ENCODE results near the gene MNT.

- peak; percentile 93 to 97 (median 97) for TF ChIP-seq POLR2AphosphoS5 (IDR thresholded peaks at IDR 0.05)
- TF ChIP-seq CTCF (IDR thresholded peaks at IDR 0.05) = peak in 1 of 5 experiments; percentile 26
- TF ChIP-seq EP300 (IDR thresholded peaks at IDR 0.05; ENCODE audit: low read depth) = no peak
Observed at GRCh38 chr17:2336215-2336851, 64.5 kb downstream of the MNT start, which contains the start of gene TSR1.

Measured in transverse colon (tissue), 4 donors.